Suprapubic skin (tissue), 4 donors: ENCODE measurements around the gene RASAL1.

Source experiments
- CTCF ChIP-seq, 2 donors: fragments of 200-600 bp in 1 of 2; fragments of 450-650 bp in 1 of 2; sonication (generic) in 1 of 2; IDR thresholded peaks; one replicate each; pipeline ENCODE4 v1.5.1; 2016 to 2019; ENCODE audit warnings: antibody characterized with exemption in 2 of 2, mild to moderate bottlenecking in 1 of 2, moderate library complexity in 1 of 2
- POLR2A ChIP-seq, 2 donors: fragments of 450-650 bp; IDR thresholded peaks; one replicate each; pipeline ENCODE4 v1.6.1; 2017; ENCODE audit warnings: antibody characterized with exemption in 2 of 2, mild to moderate bottlenecking in 2 of 2, moderate library complexity in 2 of 2
- POLR2AphosphoS5 ChIP-seq, 3 donors: sonication (generic); formaldehyde crosslinking; IDR thresholded peaks; one replicate each; pipeline ENCODE4 v1.6.1; 2017; ENCODE audit warnings: antibody characterized with exemption in 3 of 3

GRCh38 chr12:113179023-113179422 lies 43.5 kb upstream of the RASAL1 start:
- TF ChIP-seq POLR2AphosphoS5 (IDR thresholded peaks at IDR 0.05) = no peak
- TF ChIP-seq CTCF (IDR thresholded peaks at IDR 0.05) = no peak
- no peak for TF ChIP-seq POLR2A (IDR thresholded peaks at IDR 0.05)
